Natural killer cell (primary cell): ENCODE data around the gene WAPL. TPM values are rescaled to one million over a fixed set of nuclear protein-coding genes. Genes with fewer than 3 reads are reported as not detected.

Experiments
- ATAC-seq, 3 donors: fragments of 150-1000 bp in 2 of 3; fragments of 200-7000 bp in 1 of 3; cut with Tn5 transposase; 1 replicate in 1 of 3; 2 replicates in 2 of 3; pipeline ENCODE4 v1.10.0; 2021; ENCODE audit warnings: mild to moderate bottlenecking in 2 of 3, moderate library complexity in 2 of 3
- DNase-seq, 2 donors: peaks; one replicate each; pipeline versions ENCODE4 v3.0.0 to v3.0.0-alpha.2; 2013 to 2021; ENCODE audit warnings: mixed read lengths in 1 of 2
- H3K27ac ChIP-seq: one replicate; pipeline ENCODE4 v1.5.1; 2013; ENCODE audit warnings: mild to moderate bottlenecking, low read length
- H3K27me3 ChIP-seq: one replicate; pipeline ENCODE4 v1.6.1; 2013; ENCODE audit warnings: low read length; ENCODE audit not compliant: control insufficient read depth, insufficient read depth
- H3K36me3 ChIP-seq: one replicate; pipeline ENCODE4 v1.6.1; 2013; ENCODE audit warnings: low read length; ENCODE audit not compliant: control insufficient read depth, insufficient read depth
- H3K4me1 ChIP-seq: one replicate; pipeline ENCODE4 v1.6.1; 2013; ENCODE audit warnings: low read length; ENCODE audit not compliant: control insufficient read depth, insufficient read depth
- H3K4me3 ChIP-seq: one replicate; pipeline ENCODE4 v1.5.1; 2013; ENCODE audit warnings: low read length
- H3K9me3 ChIP-seq: one replicate; pipeline ENCODE4 v1.6.1; 2013; ENCODE audit warnings: low read length; ENCODE audit not compliant: control insufficient read depth, insufficient read depth
- H3K27ac Mint-ChIP-seq, 2 donors: one replicate each; pipeline ENCODE4 v1.8.0; 2022; ENCODE audit warnings: mild to moderate bottlenecking in 2 of 2, mixed read lengths in 2 of 2, moderate library complexity in 1 of 2
- H3K27me3 Mint-ChIP-seq, 2 donors: one replicate each; pipeline ENCODE4 v1.8.0; 2022; ENCODE audit warnings: low read depth in 2 of 2, mixed read lengths in 2 of 2
- H3K36me3 Mint-ChIP-seq: one replicate; pipeline ENCODE4 v1.8.0; 2022; ENCODE audit warnings: mixed read lengths
- H3K4me1 Mint-ChIP-seq, 2 donors: one replicate each; pipeline ENCODE4 v1.8.0; 2022; ENCODE audit warnings: mixed read lengths in 2 of 2
- H3K4me3 Mint-ChIP-seq: one replicate; pipeline ENCODE4 v1.8.0; 2022; ENCODE audit warnings: mild to moderate bottlenecking, moderate library complexity, mixed read lengths
- H3K9me3 Mint-ChIP-seq, 2 donors: one replicate each; pipeline ENCODE4 v1.8.0; 2022; ENCODE audit warnings: mixed read lengths in 2 of 2
- WGBS: methylation state at CpG from one replicate; pipeline ENCODE4 v1.1.7; 2013; ENCODE audit warnings: missing lambda C conversion rate; ENCODE audit not compliant: insufficient coverage; 5-methylcytosine and 5-hydroxymethylcytosine counted together
- intact Hi-C: fragments of 100-400 bp; cut with micrococcal nuclease; formaldehyde crosslinking; loops from one replicate; pipeline ENCODE4 v1.14.2; 2022
- total RNA-seq, 4 donors: library from RNA; stranded (reverse); fragments of 120-200 nt in 1 of 4; gene quantifications; one replicate each; pipeline versions ENCODE4 v1.2.3 to v1.2.4, GENCODE V29; 2013 to 2022
- TF ChIP-seq, protein P1 (sequence below): fragments of 200-600 bp; IDR thresholded peaks from one replicate; pipeline ENCODE4 v1.8.0; 2022; ENCODE audit warnings: antibody characterized with exemption

The WAPL gene
- total RNA-seq, 3 donors from 2014 or later (not counting 1 experiment from before 2014, with no cell fraction given), result 41.1 to 51.4 (median 51.1) TPM

GRCh38 chr10:86498598-86498997, 23.0 kb downstream of the WAPL start:
- Mint-ChIP-seq H3K27me3 (no peaks in the 10 kb centered on the region), H3K4me1 (peaks cover 34 to 37% of the 10 kb centered on the region in 2 donors), H3K9me3 (no peaks in the 10 kb centered on the region), H3K27ac (peak overlapping the region; percentile 47 to 59), H3K4me3 (no peak overlapping the region), H3K36me3 (peaks cover 14% of the 10 kb centered on the region)
- H3K36me3 ChIP-seq, result peaks cover 51% of the 10 kb centered on the region
- no peak for ATAC-seq
- no peaks in the 10 kb centered on the region for H3K4me1 ChIP-seq
- no peaks in the 10 kb centered on the region for H3K9me3 ChIP-seq
- intact Hi-C loops, result no loop called here
- H3K27ac ChIP-seq, result no peak overlapping the region
- TF ChIP-seq, protein P1, sequence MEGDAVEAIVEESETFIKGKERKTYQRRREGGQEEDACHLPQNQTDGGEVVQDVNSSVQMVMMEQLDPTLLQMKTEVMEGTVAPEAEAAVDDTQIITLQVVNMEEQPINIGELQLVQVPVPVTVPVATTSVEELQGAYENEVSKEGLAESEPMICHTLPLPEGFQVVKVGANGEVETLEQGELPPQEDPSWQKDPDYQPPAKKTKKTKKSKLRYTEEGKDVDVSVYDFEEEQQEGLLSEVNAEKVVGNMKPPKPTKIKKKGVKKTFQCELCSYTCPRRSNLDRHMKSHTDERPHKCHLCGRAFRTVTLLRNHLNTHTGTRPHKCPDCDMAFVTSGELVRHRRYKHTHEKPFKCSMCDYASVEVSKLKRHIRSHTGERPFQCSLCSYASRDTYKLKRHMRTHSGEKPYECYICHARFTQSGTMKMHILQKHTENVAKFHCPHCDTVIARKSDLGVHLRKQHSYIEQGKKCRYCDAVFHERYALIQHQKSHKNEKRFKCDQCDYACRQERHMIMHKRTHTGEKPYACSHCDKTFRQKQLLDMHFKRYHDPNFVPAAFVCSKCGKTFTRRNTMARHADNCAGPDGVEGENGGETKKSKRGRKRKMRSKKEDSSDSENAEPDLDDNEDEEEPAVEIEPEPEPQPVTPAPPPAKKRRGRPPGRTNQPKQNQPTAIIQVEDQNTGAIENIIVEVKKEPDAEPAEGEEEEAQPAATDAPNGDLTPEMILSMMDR, result no peak
- WGBS, result no CpG with 5 or more reads among the region's 1 CpG
- DNase-seq, result no peak
- H3K4me3 ChIP-seq, result no peak overlapping the region
- H3K27me3 ChIP-seq, result no peaks in the 10 kb centered on the region

DNA sequence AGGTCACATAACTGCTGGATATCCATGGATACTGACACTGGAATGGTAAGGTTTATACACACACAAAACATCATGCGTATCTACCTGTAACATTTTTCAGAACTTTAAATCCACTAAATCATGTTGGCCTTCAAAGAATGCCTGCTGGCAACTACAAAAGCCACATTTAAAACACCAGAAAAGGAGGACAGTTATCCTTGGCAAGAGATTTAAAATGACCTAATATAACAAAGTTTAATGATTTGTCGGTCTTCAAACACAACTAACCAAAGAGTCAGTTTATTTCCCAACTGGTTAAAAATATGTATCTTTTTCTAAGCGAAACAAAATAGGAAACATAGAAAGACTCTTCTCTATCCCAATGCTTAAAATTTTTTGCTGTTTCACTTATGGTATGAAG, 24.0 kb downstream of the WAPL start:
- Histone ChIP-seq H3K9me3 (no peaks in the 10 kb centered on the region), H3K4me3 (no peak overlapping the region), H3K4me1 (no peaks in the 10 kb centered on the region), H3K36me3 (peaks cover 45% of the 10 kb centered on the region), H3K27ac (no peak overlapping the region), H3K27me3 (no peaks in the 10 kb centered on the region)
- Mint-ChIP-seq H3K9me3 (no peaks in the 10 kb centered on the region), H3K27me3 (no peaks in the 10 kb centered on the region), H3K4me1 (peaks cover 25 to 36% of the 10 kb centered on the region in 2 donors), H3K36me3 (peaks cover 14% of the 10 kb centered on the region), H3K27ac (no peak overlapping the region), H3K4me3 (no peak overlapping the region)
- intact Hi-C loops, result no loop called here
- WGBS, result 95% methylated on average over 2 of the region's 3 CpGs
- DNase-seq (no peak), ATAC-seq (no peak)
- TF ChIP-seq, protein P1, result no peak

GRCh38 chr10:86489960-86490612, 31.5 kb downstream of the WAPL start:
- DNase-seq (no peak), ATAC-seq (no peak)
- WGBS, result 97% methylated on average over 8 of the region's 8 CpGs
- H3K4me3 ChIP-seq, result no peak overlapping the region
- H3K9me3 ChIP-seq, result no peaks in the 10 kb centered on the region
- intact Hi-C loops, result no loop called here
- H3K36me3 Mint-ChIP-seq, result no peaks in the 10 kb centered on the region
- H3K4me3 Mint-ChIP-seq, result no peak overlapping the region
- H3K9me3 Mint-ChIP-seq, result no peaks in the 10 kb centered on the region
- H3K27ac ChIP-seq, result no peak overlapping the region
- H3K36me3 ChIP-seq, result peaks cover 26% of the 10 kb centered on the region
- TF ChIP-seq, protein P1, result no peak
- H3K27me3 ChIP-seq, result no peaks in the 10 kb centered on the region
- no peaks in the 10 kb centered on the region for H3K4me1 ChIP-seq
- no peaks in the 10 kb centered on the region for H3K27me3 Mint-ChIP-seq
- H3K4me1 Mint-ChIP-seq, result peaks cover 11 to 31% of the 10 kb centered on the region in 2 donors
- H3K27ac Mint-ChIP-seq, result peak overlapping the region in 1 of 2 donors; percentile 39
